NCI-H460 (cell line): ENCODE results near the gene SPATA31A7. TPM values are rescaled to one million over a fixed set of nuclear protein-coding genes. Genes with fewer than 3 reads are reported as not detected.
"Not testable (repeated sequence)": the region's sequence is repeated elsewhere in the genome, so short reads cannot be mapped to it uniquely, and the experiment has no call there.

Experiments
- DNase-seq: peaks from one replicate; pipeline ENCODE4 v3.0.0-alpha.2; 2016; ENCODE audit warnings: low read depth; ENCODE audit errors: extremely low read depth
- polyA plus RNA-seq: library from polyadenylated mRNA; depleted of rRNA; stranded (reverse); fragments of >200 nt; gene quantifications from 2 replicates; pipeline ENCODE4 v1.2.3, GENCODE V29; 2014; cell fraction: nucleus; rRNA removed
- small RNA-seq, 2 experiments: library from RNA; depleted of rRNA; stranded (forward); fragments of <200 nt; gene quantifications; one replicate each; pipeline ENCODE3, GENCODE V24; 2014
- total RNA-seq: library from RNA; depleted of rRNA; stranded (reverse); fragments of >200 nt; shearing (Covaris generic); gene quantifications from 2 replicates; pipeline ENCODE4 v1.2.3, GENCODE V29; 2014; rRNA removed

The SPATA31A7 gene
- not detected in 2 replicates for total RNA-seq
- polyA plus RNA-seq = not detected in 2 replicates

DNA sequence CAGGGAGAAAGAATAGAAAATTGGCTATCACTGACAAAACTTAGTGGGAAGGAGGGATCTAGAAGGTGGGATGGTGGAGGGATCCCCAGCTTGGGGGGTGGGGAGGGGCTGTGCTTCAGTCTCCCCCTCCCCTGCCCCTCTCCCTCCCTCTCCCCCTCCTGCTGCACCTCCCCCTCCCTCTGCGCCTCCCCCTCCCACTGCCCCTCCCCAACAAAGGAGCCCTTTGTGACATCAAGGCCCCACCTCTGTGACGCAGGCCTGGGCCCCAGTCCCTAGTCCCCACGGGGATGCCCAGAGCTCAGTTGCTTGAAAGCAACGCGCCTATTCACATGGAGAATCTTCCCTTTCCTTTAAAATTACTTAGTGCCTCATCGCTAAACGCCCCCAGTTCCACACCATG, at the start of gene SPATA31A7:
Gene SPATA31A7, plus strand, starts transcription at position 301 of the 400 bp plus-strand sequence. Its CDS starts 29 bp downstream, at position 330.
- DNase-seq = not testable (repeated sequence)

DNA sequence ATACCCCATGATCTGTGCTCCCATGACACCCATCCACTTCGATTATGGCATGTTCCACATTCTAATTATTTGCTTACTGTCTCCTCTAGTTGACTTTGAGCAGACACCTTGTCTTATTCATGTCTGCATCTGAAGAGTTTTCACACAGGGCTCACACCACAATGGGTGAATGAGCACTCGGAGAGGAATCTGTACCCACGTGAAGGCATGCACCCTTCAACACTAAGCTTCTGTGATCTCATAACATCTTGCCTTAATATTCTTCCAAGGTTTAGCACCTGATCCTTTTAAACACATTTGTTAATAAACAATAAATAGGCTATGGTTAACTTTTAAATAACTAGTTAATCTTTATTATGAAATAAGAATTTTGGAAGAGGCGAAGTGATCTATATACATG, 36.6 kb downstream of the SPATA31A7 start:
- DNase-seq = not testable (repeated sequence)

Small RNAs within 50 kb of the gene (small RNA-seq; reads per million reads assigned to genes)
- gene BX005040.2 = 0 reads per million in 2 experiments
